Smooth muscle cell (in vitro differentiated cells): Measurements from ENCODE around the gene TRDN. TPM values are rescaled to one million over a fixed set of nuclear protein-coding genes. Genes with fewer than 3 reads are reported as not detected.

Source experiments
- DNase-seq: peaks from one replicate; lab custom pipeline; 2025; ENCODE audit not compliant: unreplicated experiment; lab: John Stamatoyannopoulos, UW
- H2AFZ ChIP-seq: fragments of 200-600 bp; sonication (generic); 2 replicates; pipeline ENCODE4 v1.6.0; 2016; ENCODE audit warnings: antibody characterized with exemption, low read depth, mild to moderate bottlenecking
- H3F3A ChIP-seq: fragments of 200-600 bp; sonication (generic); 2 replicates; pipeline ENCODE4 v1.6.0; 2017; ENCODE audit warnings: antibody characterized with exemption, low read depth
- H3K27ac ChIP-seq: fragments of 200-600 bp; sonication (generic); 2 replicates; pipeline ENCODE4 v1.5.1; 2016; ENCODE audit warnings: low read depth, mild to moderate bottlenecking
- H3K27me3 ChIP-seq: fragments of 200-600 bp; sonication (generic); 2 replicates; pipeline ENCODE4 v1.6.1; 2016; ENCODE audit warnings: low read depth, mild to moderate bottlenecking
- H3K36me3 ChIP-seq: fragments of 200-600 bp; sonication (generic); 2 replicates; pipeline ENCODE4 v1.5.1; 2016; ENCODE audit warnings: low read depth
- H3K4me1 ChIP-seq: fragments of 200-600 bp; sonication (generic); 2 replicates; pipeline ENCODE4 v1.5.1; 2016; ENCODE audit warnings: low read depth
- H3K4me2 ChIP-seq: fragments of 200-600 bp; sonication (generic); 2 replicates; pipeline ENCODE4 v1.6.0; 2016; ENCODE audit warnings: mild to moderate bottlenecking
- H3K4me3 ChIP-seq: fragments of 200-600 bp; sonication (generic); 2 replicates; pipeline ENCODE4 v1.5.1; 2016; ENCODE audit warnings: mild to moderate bottlenecking
- H3K79me2 ChIP-seq: fragments of 200-600 bp; sonication (generic); 2 replicates; pipeline ENCODE4 v1.6.0; 2016; ENCODE audit warnings: low read depth, mild to moderate bottlenecking
- H3K9ac ChIP-seq: fragments of 200-600 bp; sonication (generic); 2 replicates; pipeline ENCODE4 v1.6.0; 2016; ENCODE audit warnings: low read depth
- H3K9me3 ChIP-seq: fragments of 200-600 bp; sonication (generic); replicated peaks from 2 replicates; pipeline ENCODE4 v1.5.1; 2016; ENCODE audit warnings: low read depth
- H4K20me1 ChIP-seq: fragments of 200-600 bp; sonication (generic); 2 replicates; pipeline ENCODE4 v1.6.0; 2016; ENCODE audit warnings: low read depth
- WGBS: methylation state at CpG from one replicate; pipeline ENCODE4 v1.1.7; 2016; ENCODE audit warnings: low lambda C conversion rate; 5-methylcytosine and 5-hydroxymethylcytosine counted together
- polyA plus RNA-seq: library from polyadenylated mRNA; unstranded; fragments of >200 nt; fragmentation: Nextera tagmentation; extraction: Ambion mirVana; gene quantifications from 2 replicates; pipeline ENCODE4 v1.2.1, GENCODE V29; 2016
- total RNA-seq: library from RNA; depleted of rRNA; stranded (reverse); fragments of >200 nt; gene quantifications from 2 replicates; pipeline ENCODE4 v1.2.3, GENCODE V29; 2014
- TF ChIP-seq, protein P1 (sequence below): fragments of 200-600 bp; sonication (generic); IDR thresholded peaks from 2 replicates; pipeline ENCODE4 v1.5.1; 2017; ENCODE audit warnings: borderline replicate concordance, mild to moderate bottlenecking, antibody characterized with exemption; ENCODE audit not compliant: insufficient read depth, poor library complexity, severe bottlenecking

TRDN gene
- total and polyA plus RNA-seq, 2 experiments from 2014 or later: 0.14 TPM; not detected in 1

DNA sequence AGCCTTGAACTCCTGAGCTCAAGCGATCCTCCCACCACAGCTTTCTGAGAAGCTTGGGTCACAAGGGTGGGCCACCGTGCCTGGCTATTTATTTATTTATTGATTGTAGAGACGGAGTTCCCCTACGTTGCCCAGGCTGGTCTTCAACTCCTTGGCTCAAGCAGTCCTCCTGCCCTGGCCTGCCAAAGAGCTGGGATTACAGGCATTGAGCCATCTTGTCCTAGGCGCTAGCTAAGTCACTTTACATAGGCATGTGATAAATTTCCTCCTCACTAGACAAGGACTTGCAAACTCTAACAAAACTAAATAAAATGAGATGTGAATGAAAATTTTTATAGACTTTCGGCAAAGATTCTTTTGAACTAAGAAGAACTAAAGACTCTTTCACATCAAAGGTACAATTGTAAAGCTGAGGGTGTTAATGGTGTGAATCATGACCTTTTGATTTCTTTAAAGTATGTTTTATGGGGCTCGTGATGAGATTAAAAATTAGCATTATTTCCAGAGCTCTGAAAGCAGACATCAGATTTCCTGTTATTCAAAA lies 428.7 kb downstream of the TRDN start:
- H3K4me2 ChIP-seq: no peak overlapping the region
- H3K4me1 ChIP-seq: peaks cover 4% of the 10 kb centered on the region
- H3K9ac ChIP-seq: no peak overlapping the region
- H3K27me3 ChIP-seq: no peaks in the 10 kb centered on the region
- no peak overlapping the region for H2AFZ ChIP-seq
- no peaks in the 10 kb centered on the region for H3K9me3 ChIP-seq
- H4K20me1 ChIP-seq: no peaks in the 10 kb centered on the region
- WGBS: 79% methylated on average over 7 of the region's 7 CpGs
- H3K79me2 ChIP-seq: no peaks in the 10 kb centered on the region
- TF ChIP-seq, protein P1, sequence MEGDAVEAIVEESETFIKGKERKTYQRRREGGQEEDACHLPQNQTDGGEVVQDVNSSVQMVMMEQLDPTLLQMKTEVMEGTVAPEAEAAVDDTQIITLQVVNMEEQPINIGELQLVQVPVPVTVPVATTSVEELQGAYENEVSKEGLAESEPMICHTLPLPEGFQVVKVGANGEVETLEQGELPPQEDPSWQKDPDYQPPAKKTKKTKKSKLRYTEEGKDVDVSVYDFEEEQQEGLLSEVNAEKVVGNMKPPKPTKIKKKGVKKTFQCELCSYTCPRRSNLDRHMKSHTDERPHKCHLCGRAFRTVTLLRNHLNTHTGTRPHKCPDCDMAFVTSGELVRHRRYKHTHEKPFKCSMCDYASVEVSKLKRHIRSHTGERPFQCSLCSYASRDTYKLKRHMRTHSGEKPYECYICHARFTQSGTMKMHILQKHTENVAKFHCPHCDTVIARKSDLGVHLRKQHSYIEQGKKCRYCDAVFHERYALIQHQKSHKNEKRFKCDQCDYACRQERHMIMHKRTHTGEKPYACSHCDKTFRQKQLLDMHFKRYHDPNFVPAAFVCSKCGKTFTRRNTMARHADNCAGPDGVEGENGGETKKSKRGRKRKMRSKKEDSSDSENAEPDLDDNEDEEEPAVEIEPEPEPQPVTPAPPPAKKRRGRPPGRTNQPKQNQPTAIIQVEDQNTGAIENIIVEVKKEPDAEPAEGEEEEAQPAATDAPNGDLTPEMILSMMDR: no peak
- no peak overlapping the region for H3K4me3 ChIP-seq
- no peaks in the 10 kb centered on the region for H3K36me3 ChIP-seq
- H3F3A ChIP-seq: no peaks in the 10 kb centered on the region
- no peak overlapping the region for H3K27ac ChIP-seq
- DNase-seq: no peak

DNA sequence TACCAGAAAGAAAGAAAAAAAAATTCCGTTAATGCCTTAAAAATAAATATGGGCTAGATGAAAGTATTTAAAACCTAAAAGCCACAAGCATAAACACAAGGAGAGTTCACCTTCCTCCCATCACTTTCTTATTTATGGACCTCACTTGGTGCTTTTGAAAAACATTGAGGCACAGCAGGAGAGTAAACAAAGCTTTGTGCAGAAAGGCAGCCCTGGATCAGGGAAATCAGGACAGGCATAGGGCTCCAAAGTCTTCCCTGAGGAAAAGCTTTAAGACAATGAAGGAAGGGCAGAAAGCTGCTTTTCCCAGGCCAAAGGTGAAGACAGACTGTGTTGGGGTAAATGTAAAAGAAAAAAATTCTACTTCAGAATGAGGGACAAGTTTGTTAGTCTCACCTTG lies 432.8 kb downstream of the TRDN start:
- peaks cover 4% of the 10 kb centered on the region for H3K4me1 ChIP-seq
- H4K20me1 ChIP-seq: no peaks in the 10 kb centered on the region
- H3K9ac ChIP-seq: no peak overlapping the region
- TF ChIP-seq, protein P1: no peak
- H3K27ac ChIP-seq: no peak overlapping the region
- H3K36me3 ChIP-seq: no peaks in the 10 kb centered on the region
- no peaks in the 10 kb centered on the region for H3F3A ChIP-seq
- WGBS: 50% methylated on average over 1 of the region's 1 CpG
- no peak overlapping the region for H2AFZ ChIP-seq
- no peaks in the 10 kb centered on the region for H3K79me2 ChIP-seq
- DNase-seq: no peak
- no peak overlapping the region for H3K4me2 ChIP-seq
- no peaks in the 10 kb centered on the region for H3K27me3 ChIP-seq
- no peaks in the 10 kb centered on the region for H3K9me3 ChIP-seq
- no peak overlapping the region for H3K4me3 ChIP-seq

DNA sequence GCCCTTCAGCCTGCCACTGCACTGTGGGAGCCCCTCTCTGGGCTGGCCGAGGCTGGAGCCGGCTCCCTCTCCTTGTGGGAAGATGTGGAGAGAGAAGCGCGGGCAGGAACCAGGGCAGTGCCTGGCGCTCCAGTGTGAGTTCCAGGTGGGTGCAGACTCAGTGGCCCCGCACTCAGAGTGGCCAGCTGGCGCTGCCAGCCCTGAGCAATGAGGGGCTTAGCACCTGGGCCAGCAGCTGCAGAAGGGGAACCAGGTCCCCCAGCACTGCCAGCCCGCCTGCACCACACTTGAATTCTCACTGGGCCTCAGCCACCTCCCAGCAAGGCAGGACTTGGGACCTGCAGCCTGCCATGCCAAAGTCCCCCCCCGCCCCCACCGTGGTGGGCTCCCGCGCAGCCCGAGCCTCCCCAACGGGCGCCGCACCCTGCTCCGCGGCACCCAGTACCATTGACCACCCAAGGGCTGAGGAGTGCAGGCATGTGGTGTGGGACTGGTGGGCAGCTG lies 434.8 kb downstream of the TRDN start:
- Histone ChIP-seq H3K4me1 (peaks cover 4% of the 10 kb centered on the region), H3F3A (no peaks in the 10 kb centered on the region), H3K36me3 (no peaks in the 10 kb centered on the region), H3K9ac (no peak overlapping the region), H3K27ac (no peak overlapping the region), H2AFZ (no peak overlapping the region), H3K4me2 (no peak overlapping the region), H3K79me2 (no peaks in the 10 kb centered on the region), H3K4me3 (no peak overlapping the region), H3K9me3 (no peaks in the 10 kb centered on the region), H3K27me3 (no peaks in the 10 kb centered on the region), H4K20me1 (no peaks in the 10 kb centered on the region)
- TF ChIP-seq, protein P1: no peak
- WGBS: 90% methylated on average over 17 of the region's 18 CpGs
- DNase-seq: no peak

DNA sequence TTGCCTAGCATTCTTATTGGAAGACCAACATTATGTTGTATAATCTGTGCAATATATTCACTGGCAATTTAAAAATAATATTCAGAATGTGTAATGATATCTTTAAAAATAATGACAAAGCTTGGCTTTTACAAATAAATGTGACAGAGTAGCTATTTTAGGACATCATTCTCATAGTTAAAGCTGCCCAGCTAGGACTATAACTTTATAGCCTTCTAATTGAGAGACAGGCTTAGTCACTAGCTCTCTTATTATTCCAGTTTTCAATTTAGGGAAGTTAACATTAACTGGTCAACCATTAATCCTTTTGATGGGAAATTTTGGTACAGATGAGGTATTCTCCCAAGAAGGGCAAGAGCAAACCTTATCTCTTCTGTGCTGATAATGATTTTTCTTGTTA lies 443.5 kb downstream of the TRDN start:
- no peak overlapping the region for H2AFZ ChIP-seq
- H3K9ac ChIP-seq: no peak overlapping the region
- no peaks in the 10 kb centered on the region for H3K36me3 ChIP-seq
- TF ChIP-seq, protein P1: no peak
- H3K27ac ChIP-seq: no peak overlapping the region
- no peak overlapping the region for H3K4me3 ChIP-seq
- H3K27me3 ChIP-seq: no peaks in the 10 kb centered on the region
- H3K4me2 ChIP-seq: no peak overlapping the region
- H3F3A ChIP-seq: no peaks in the 10 kb centered on the region
- H3K79me2 ChIP-seq: no peaks in the 10 kb centered on the region
- no peak for DNase-seq
- H4K20me1 ChIP-seq: no peaks in the 10 kb centered on the region
- H3K9me3 ChIP-seq: no peaks in the 10 kb centered on the region
- H3K4me1 ChIP-seq: no peaks in the 10 kb centered on the region
